Vagina (tissue), 2 donors: Measurements from ENCODE around the gene DNAH1. TPM values are rescaled to one million over a fixed set of nuclear protein-coding genes. Genes with fewer than 3 reads are reported as not detected.
"Not testable (repeated sequence)": the region's sequence is repeated elsewhere in the genome, so short reads cannot be mapped to it uniquely, and the experiment has no call there.

Source experiments
- DNase-seq, 2 donors: peaks; one replicate each; pipeline ENCODE4 v3.0.0-alpha.2; 2017; ENCODE audit errors: extremely low spot score in 2 of 2
- H3K27ac ChIP-seq: fragments of 200-600 bp; sonication (generic); one replicate; pipeline ENCODE4 v1.5.1; 2019
- H3K27me3 ChIP-seq: fragments of 200-600 bp; sonication (generic); one replicate; pipeline ENCODE4 v1.5.1; 2019
- H3K36me3 ChIP-seq, 2 donors: fragments of 200-600 bp; sonication (generic); one replicate each; pipeline ENCODE4 v1.5.1; 2017 to 2019
- H3K4me1 ChIP-seq: fragments of 200-600 bp; sonication (generic); one replicate; pipeline ENCODE4 v1.5.1; 2019
- H3K4me3 ChIP-seq, 2 donors: fragments of 200-600 bp; sonication (generic); 1 replicate in 1 of 2; 2 replicates in 1 of 2; pipeline ENCODE4 v1.5.1; 2016 to 2019
- H3K9me3 ChIP-seq: fragments of 200-600 bp; sonication (generic); one replicate; pipeline ENCODE4 v1.5.1; 2019
- CTCF ChIP-seq, 3 experiments: fragments of 450-650 bp in 2 of 3; fragments of 200-600 bp in 1 of 3; sonication (generic) in 1 of 3; IDR thresholded peaks; one replicate each; pipeline ENCODE4 v1.5.1; 2017 to 2019; ENCODE audit warnings: antibody characterized with exemption in 3 of 3, mild to moderate bottlenecking in 2 of 3, moderate library complexity in 2 of 3
- POLR2A ChIP-seq, 2 donors: fragments of 450-650 bp; IDR thresholded peaks; one replicate each; pipeline ENCODE4 v1.6.1; 2017; ENCODE audit warnings: antibody characterized with exemption in 2 of 2, mild to moderate bottlenecking in 2 of 2, moderate library complexity in 2 of 2
- POLR2AphosphoS5 ChIP-seq, 2 donors: sonication (generic); formaldehyde crosslinking; IDR thresholded peaks; one replicate each; pipeline ENCODE4 v1.9.0; 2017; ENCODE audit warnings: antibody characterized with exemption in 2 of 2, mild to moderate bottlenecking in 2 of 2, low read depth in 1 of 2; ENCODE audit not compliant: insufficient read depth in 1 of 2
- intact Hi-C: fragments of 100-400 bp; cut with DNase I; formaldehyde crosslinking; loops from one replicate; pipeline ENCODE4 v1.15.1; 2023
- total RNA-seq: library from RNA; depleted of rRNA; stranded (reverse); fragments of >200 nt; gene quantifications from one replicate; pipeline ENCODE4 v1.2.3, GENCODE V29; 2016

The DNAH1 gene
- total RNA-seq, 1 donor from 2014 or later: 12.3 TPM

- Histone ChIP-seq H3K36me3 (peaks cover 0 to 4% of the 10 kb centered on the region in 2 donors), H3K27ac (peak overlapping the region; percentile 96), H3K4me1 (peaks cover 39% of the 10 kb centered on the region), H3K4me3 (peak overlapping the region; percentile 79 to 82), H3K27me3 (no peaks in the 10 kb centered on the region), H3K9me3 (no peaks in the 10 kb centered on the region)
- no peak for DNase-seq
- TF ChIP-seq CTCF (IDR thresholded peaks at IDR 0.05): no peak
- TF ChIP-seq POLR2A (IDR thresholded peaks at IDR 0.05): no peak
- TF ChIP-seq POLR2AphosphoS5 (IDR thresholded peaks at IDR 0.05; ENCODE audit: insufficient read depth in 1 of 2, low read depth in 1 of 2): no peak
- intact Hi-C loops: no loop called here
These were observed 36.5 kb upstream of the DNAH1 start for GRCh38 chr3:52279596-52279995.

- peaks cover 35% of the 10 kb centered on the region for H3K4me1 ChIP-seq
- peak overlapping the region; percentile 96 for H3K27ac ChIP-seq
- no peaks in the 10 kb centered on the region for H3K27me3 ChIP-seq
- H3K36me3 ChIP-seq: no peaks in the 10 kb centered on the region
- intact Hi-C loops: no loop called here
- TF ChIP-seq CTCF (IDR thresholded peaks at IDR 0.05): no peak
- peak in 1 of 2 donors; percentile 12 for TF ChIP-seq POLR2AphosphoS5 (IDR thresholded peaks at IDR 0.05; ENCODE audit: insufficient read depth in 1 of 2, low read depth in 1 of 2)
- TF ChIP-seq POLR2A (IDR thresholded peaks at IDR 0.05): no peak
- no peak for DNase-seq
- no peaks in the 10 kb centered on the region for H3K9me3 ChIP-seq
- H3K4me3 ChIP-seq: no peak overlapping the region
These were observed 36.1 kb upstream of the DNAH1 start for GRCh38 chr3:52280050-52280461.

GRCh38 chr3:52281981-52282801 is 33.9 kb upstream of the DNAH1 start:
- no peaks in the 10 kb centered on the region for H3K27me3 ChIP-seq
- no peaks in the 10 kb centered on the region for H3K36me3 ChIP-seq
- H3K4me3 ChIP-seq: no peak overlapping the region
- H3K4me1 ChIP-seq: peaks cover 21% of the 10 kb centered on the region
- intact Hi-C loops: no loop called here
- H3K9me3 ChIP-seq: no peaks in the 10 kb centered on the region
- no peak overlapping the region for H3K27ac ChIP-seq
- TF ChIP-seq CTCF (IDR thresholded peaks at IDR 0.05) (no peak), POLR2AphosphoS5 (IDR thresholded peaks at IDR 0.05; ENCODE audit: insufficient read depth in 1 of 2, low read depth in 1 of 2) (no peak), POLR2A (IDR thresholded peaks at IDR 0.05) (no peak)
- DNase-seq: no peak

GRCh38 chr3:52283306-52283705 is 32.8 kb upstream of the DNAH1 start:
- Histone ChIP-seq H3K27ac (no peak overlapping the region), H3K4me1 (peaks cover 23% of the 10 kb centered on the region), H3K27me3 (no peaks in the 10 kb centered on the region), H3K9me3 (no peaks in the 10 kb centered on the region), H3K4me3 (no peak overlapping the region), H3K36me3 (no peaks in the 10 kb centered on the region)
- TF ChIP-seq POLR2AphosphoS5 (IDR thresholded peaks at IDR 0.05; ENCODE audit: insufficient read depth in 1 of 2, low read depth in 1 of 2) (no peak), CTCF (IDR thresholded peaks at IDR 0.05) (no peak), POLR2A (IDR thresholded peaks at IDR 0.05) (no peak)
- intact Hi-C loops: no loop called here
- DNase-seq: no peak

- H3K4me3 ChIP-seq, H3K27ac ChIP-seq, H3K27me3 ChIP-seq, intact Hi-C loops, H3K36me3 ChIP-seq, DNase-seq, H3K9me3 ChIP-seq: not testable (repeated sequence)
- peaks cover 28% of the 10 kb centered on the region for H3K4me1 ChIP-seq
These were observed 32.1 kb upstream of the DNAH1 start for GRCh38 chr3:52284051-52284450.
